ENCODE data around the gene ELAVL2. TPM values are rescaled to one million over a fixed set of nuclear protein-coding genes. Genes with fewer than 3 reads are reported as not detected.

Gene ELAVL2
- total RNA-seq, 1 experiment from 2014 or later: not detected

GRCh38 chr9:23850242-23850689 lies 24.2 kb upstream of the ELAVL2 start:
- ATAC-seq (no peak), DNase-seq (ENCODE audit: low read depth, low spot score) (no peak)
- no peak overlapping the region for H3K4me3 ChIP-seq (ENCODE audit: low read depth in 2 of 2, low read length in 2 of 2)
- H3K4me1 ChIP-seq (ENCODE audit: control insufficient read depth, insufficient read depth, low read length): no peaks in the 10 kb centered on the region
- H3K36me3 ChIP-seq (ENCODE audit: control insufficient read depth, insufficient read depth, low read length): no peaks in the 10 kb centered on the region
- POLR2A ChIA-PET: no interaction called here
- in situ Hi-C loops (cut with HindIII; ENCODE audit: low pct_unique_long_range_greater_than_20kb, low sequenced_read_pairs): no loop called here
- H3K9me3 ChIP-seq (ENCODE audit: control insufficient read depth, insufficient read depth, low read depth, low read length): no peaks in the 10 kb centered on the region
- TF ChIP-seq TCF7L2 (IDR thresholded peaks at IDR 0.05; ENCODE audit: low read depth, low read length): no peak
- TF ChIP-seq, protein P1, sequence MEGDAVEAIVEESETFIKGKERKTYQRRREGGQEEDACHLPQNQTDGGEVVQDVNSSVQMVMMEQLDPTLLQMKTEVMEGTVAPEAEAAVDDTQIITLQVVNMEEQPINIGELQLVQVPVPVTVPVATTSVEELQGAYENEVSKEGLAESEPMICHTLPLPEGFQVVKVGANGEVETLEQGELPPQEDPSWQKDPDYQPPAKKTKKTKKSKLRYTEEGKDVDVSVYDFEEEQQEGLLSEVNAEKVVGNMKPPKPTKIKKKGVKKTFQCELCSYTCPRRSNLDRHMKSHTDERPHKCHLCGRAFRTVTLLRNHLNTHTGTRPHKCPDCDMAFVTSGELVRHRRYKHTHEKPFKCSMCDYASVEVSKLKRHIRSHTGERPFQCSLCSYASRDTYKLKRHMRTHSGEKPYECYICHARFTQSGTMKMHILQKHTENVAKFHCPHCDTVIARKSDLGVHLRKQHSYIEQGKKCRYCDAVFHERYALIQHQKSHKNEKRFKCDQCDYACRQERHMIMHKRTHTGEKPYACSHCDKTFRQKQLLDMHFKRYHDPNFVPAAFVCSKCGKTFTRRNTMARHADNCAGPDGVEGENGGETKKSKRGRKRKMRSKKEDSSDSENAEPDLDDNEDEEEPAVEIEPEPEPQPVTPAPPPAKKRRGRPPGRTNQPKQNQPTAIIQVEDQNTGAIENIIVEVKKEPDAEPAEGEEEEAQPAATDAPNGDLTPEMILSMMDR (IDR thresholded peaks at IDR 0.05): no peak
- no peak for TF ChIP-seq POLR2AphosphoS5 (IDR thresholded peaks at IDR 0.05; ENCODE audit: low read depth, low read length)
- TF ChIP-seq, protein P2, sequence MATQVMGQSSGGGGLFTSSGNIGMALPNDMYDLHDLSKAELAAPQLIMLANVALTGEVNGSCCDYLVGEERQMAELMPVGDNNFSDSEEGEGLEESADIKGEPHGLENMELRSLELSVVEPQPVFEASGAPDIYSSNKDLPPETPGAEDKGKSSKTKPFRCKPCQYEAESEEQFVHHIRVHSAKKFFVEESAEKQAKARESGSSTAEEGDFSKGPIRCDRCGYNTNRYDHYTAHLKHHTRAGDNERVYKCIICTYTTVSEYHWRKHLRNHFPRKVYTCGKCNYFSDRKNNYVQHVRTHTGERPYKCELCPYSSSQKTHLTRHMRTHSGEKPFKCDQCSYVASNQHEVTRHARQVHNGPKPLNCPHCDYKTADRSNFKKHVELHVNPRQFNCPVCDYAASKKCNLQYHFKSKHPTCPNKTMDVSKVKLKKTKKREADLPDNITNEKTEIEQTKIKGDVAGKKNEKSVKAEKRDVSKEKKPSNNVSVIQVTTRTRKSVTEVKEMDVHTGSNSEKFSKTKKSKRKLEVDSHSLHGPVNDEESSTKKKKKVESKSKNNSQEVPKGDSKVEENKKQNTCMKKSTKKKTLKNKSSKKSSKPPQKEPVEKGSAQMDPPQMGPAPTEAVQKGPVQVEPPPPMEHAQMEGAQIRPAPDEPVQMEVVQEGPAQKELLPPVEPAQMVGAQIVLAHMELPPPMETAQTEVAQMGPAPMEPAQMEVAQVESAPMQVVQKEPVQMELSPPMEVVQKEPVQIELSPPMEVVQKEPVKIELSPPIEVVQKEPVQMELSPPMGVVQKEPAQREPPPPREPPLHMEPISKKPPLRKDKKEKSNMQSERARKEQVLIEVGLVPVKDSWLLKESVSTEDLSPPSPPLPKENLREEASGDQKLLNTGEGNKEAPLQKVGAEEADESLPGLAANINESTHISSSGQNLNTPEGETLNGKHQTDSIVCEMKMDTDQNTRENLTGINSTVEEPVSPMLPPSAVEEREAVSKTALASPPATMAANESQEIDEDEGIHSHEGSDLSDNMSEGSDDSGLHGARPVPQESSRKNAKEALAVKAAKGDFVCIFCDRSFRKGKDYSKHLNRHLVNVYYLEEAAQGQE (IDR thresholded peaks at IDR 0.05; ENCODE audit: insufficient read depth in 1 of 2, low read depth in 2 of 2, low read length in 1 of 2): no peak
- no peak for TF ChIP-seq SIN3A (IDR thresholded peaks at IDR 0.05; ENCODE audit: borderline replicate concordance, insufficient read depth, low read depth, low read length)
- CTCF ChIA-PET: interaction anchor here (0.7 kb wide), 1 partner anchor 37 kb away, joined by 3 read pairs; no protein-coding TSS in a partner anchor
- no peak overlapping the region for H3K27ac ChIP-seq (ENCODE audit: low read length)
- BruUV-seq (replicated peaks): no TSS peak
- H3K27me3 ChIP-seq (ENCODE audit: control insufficient read depth, insufficient read depth, low read length): no peaks in the 10 kb centered on the region
- intact Hi-C loops (cut with micrococcal nuclease; ENCODE audit: unreplicated experiment): no loop called here

DNA sequence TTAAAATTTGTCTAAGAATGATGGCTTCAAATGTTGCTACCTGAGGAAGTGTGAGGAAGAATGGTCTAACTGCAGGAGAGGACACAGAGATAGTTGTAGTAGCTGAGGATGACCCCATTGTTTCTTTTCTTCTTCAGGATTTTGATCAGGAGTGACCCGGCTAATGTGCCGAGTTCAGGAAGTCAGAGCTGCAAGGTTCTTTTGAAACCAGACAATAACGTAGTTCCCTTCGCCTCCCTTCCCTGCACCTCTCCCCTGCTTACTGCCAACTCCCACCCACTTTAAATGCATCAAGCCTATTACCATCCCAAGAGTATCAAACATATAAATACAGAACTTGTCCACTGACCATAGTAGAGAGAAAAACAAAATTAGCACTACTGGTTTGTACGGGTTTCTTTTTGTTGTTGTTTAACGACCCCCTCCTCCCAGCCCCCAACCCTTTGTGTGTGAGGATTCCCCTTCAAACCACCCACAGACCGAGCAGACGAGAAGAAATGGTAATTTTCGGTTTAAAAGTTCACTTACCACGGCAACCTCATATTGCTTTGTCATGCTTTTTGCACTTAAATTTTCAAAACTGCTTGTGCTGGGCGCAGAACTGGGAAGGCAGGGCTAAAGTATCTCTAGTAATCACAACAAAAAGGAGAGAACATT lies 23.5 kb upstream of the ELAVL2 start:
- no peak for DNase-seq (ENCODE audit: low read depth, low spot score)
- ChIA-PET CTCF (no interaction called here), POLR2A (no interaction called here)
- in situ Hi-C loops (cut with HindIII; ENCODE audit: low pct_unique_long_range_greater_than_20kb, low sequenced_read_pairs): no loop called here
- no peaks in the 10 kb centered on the region for H3K27me3 ChIP-seq (ENCODE audit: control insufficient read depth, insufficient read depth, low read length)
- intact Hi-C loops (cut with micrococcal nuclease; ENCODE audit: unreplicated experiment): no loop called here
- TF ChIP-seq, protein P1 (IDR thresholded peaks at IDR 0.05): no peak
- TF ChIP-seq POLR2AphosphoS5 (IDR thresholded peaks at IDR 0.05; ENCODE audit: low read depth, low read length) (no peak), SIN3A (IDR thresholded peaks at IDR 0.05; ENCODE audit: borderline replicate concordance, insufficient read depth, low read depth, low read length) (no peak), TCF7L2 (IDR thresholded peaks at IDR 0.05; ENCODE audit: low read depth, low read length) (no peak)
- TF ChIP-seq, protein P2 (IDR thresholded peaks at IDR 0.05; ENCODE audit: insufficient read depth in 1 of 2, low read depth in 2 of 2, low read length in 1 of 2): no peak
- no peaks in the 10 kb centered on the region for H3K9me3 ChIP-seq (ENCODE audit: control insufficient read depth, insufficient read depth, low read depth, low read length)
- no TSS peak for BruUV-seq (replicated peaks)
- H3K4me1 ChIP-seq (ENCODE audit: control insufficient read depth, insufficient read depth, low read length): no peaks in the 10 kb centered on the region
- H3K4me3 ChIP-seq (ENCODE audit: low read depth in 2 of 2, low read length in 2 of 2): no peak overlapping the region
- no peak for ATAC-seq
- H3K36me3 ChIP-seq (ENCODE audit: control insufficient read depth, insufficient read depth, low read length): no peaks in the 10 kb centered on the region
- H3K27ac ChIP-seq (ENCODE audit: low read length): no peak overlapping the region

All from Panc1 (cell line).